Astrocyte (in vitro differentiated cells and primary cell): ENCODE data around the gene PPP2R5C.

Experiments used
- CTCF ChIP-seq: IDR thresholded peaks from 2 replicates; pipeline ENCODE4 v1.5.1; 2011; ENCODE audit warnings: low read depth, mild to moderate bottlenecking, inconsistent platforms, low read length, moderate library complexity; ENCODE audit not compliant: insufficient read depth
- EZH2 ChIP-seq: IDR thresholded peaks from 2 replicates; pipeline ENCODE4 v1.6.1; 2012; ENCODE audit warnings: mild to moderate bottlenecking, low read length, inconsistent platforms; ENCODE audit not compliant: insufficient read depth

DNA sequence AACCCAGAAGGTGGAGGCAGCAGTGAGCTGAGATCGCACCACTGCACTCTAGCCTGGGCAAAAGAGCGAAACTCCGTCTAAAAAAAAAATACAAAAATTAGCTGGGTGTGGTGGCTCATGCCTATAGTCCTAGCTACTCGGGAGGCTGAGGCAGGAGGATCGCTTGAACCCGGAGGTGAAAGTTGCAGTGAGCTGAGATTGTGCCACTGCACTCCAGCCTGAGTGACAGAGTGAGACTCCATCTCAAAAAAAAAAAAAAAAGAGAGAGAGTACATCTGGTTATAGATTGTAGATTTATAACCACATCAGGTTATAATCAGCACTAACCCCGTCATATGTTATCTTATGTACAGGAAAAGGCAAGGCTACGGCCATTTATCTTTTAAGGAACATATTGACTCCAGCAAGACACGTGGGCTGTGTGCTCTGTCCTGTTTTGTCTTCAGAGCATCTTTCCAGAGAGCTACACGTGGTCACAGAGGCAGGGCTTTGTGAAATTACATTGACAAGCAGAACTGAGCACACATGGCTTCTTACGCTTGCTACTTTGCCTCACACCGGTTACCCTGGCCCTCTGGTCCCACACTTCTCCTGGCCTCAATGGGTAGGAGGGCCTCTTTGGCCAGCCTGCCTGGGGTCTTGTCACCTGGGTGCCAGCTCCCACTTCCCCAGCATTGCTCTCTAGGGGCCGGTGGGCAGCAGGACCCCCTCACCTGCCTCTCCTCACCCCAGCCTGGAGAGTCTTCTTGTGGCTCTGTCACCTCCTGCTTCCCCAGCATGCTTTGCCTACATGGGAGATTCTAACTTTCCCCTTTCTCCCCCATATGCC lies 196.1 kb downstream of the PPP2R5C start:
- TF ChIP-seq CTCF: no peak
- no peak for TF ChIP-seq EZH2
